Gastrocnemius medialis (tissue), 4 donors: ENCODE results near the gene SNX21. TPM values are rescaled to one million over a fixed set of nuclear protein-coding genes. Genes with fewer than 3 reads are reported as not detected.

Experiments
- ATAC-seq, 2 donors: fragments of 150-250 bp; one replicate each; pipeline ENCODE4 v1.9.1; 2016
- DNase-seq, 2 donors: peaks; one replicate each; pipeline ENCODE4 v3.0.0-alpha.2; 2019
- H3K27ac ChIP-seq, 4 donors: fragments of 200-600 bp; sonication (generic); 1 replicate in 1 of 4; 2 replicates in 3 of 4; pipeline ENCODE4 v1.5.1; 2016 to 2018; ENCODE audit warnings: mild to moderate bottlenecking in 2 of 4, moderate library complexity in 1 of 4
- H3K27me3 ChIP-seq, 3 donors: fragments of 200-600 bp; sonication (generic) in 2 of 3; 1 replicate in 1 of 3; 2 replicates in 2 of 3; pipeline versions ENCODE4 v1.5.1 to v1.6.0; 2016 to 2019; ENCODE audit warnings: mild to moderate bottlenecking in 1 of 3, moderate library complexity in 1 of 3
- H3K36me3 ChIP-seq, 2 donors: fragments of 200-600 bp; sonication (generic) in 1 of 2; one replicate each; pipeline ENCODE4 v1.5.1; 2017 to 2018
- H3K4me1 ChIP-seq, 2 donors: fragments of 200-600 bp; sonication (generic) in 1 of 2; one replicate each; pipeline ENCODE4 v1.5.1; 2016 to 2017; ENCODE audit warnings: mild to moderate bottlenecking in 2 of 2
- H3K4me3 ChIP-seq, 4 donors: fragments of 200-600 bp; sonication (generic) in 3 of 4; 1 replicate in 1 of 4; 2 replicates in 3 of 4; pipeline ENCODE4 v1.5.1; 2016 to 2019; ENCODE audit warnings: mild to moderate bottlenecking in 2 of 4
- H3K9me3 ChIP-seq, 3 donors: fragments of 200-600 bp; sonication (generic) in 2 of 3; 1 replicate in 1 of 3; 2 replicates in 2 of 3; pipeline ENCODE4 v1.5.1; 2016 to 2019
- POLR2A ChIP-seq, 2 donors: fragments of 450-650 bp; IDR thresholded peaks; one replicate each; pipeline ENCODE4 v1.6.1; 2017; ENCODE audit warnings: antibody characterized with exemption in 2 of 2, mild to moderate bottlenecking in 2 of 2, moderate library complexity in 2 of 2
- in situ Hi-C, 4 donors: fragments of 200-750 bp; cut with MboI; loops; one replicate each; pipeline versions ENCODE4 v1.15.0 to v1.8.0; 2017; ENCODE audit warnings: low sequenced_read_pairs in 4 of 4
- intact Hi-C: fragments of 100-400 bp; cut with DNase I; formaldehyde crosslinking; loops from one replicate; pipeline ENCODE4 v1.15.1; 2023; ENCODE audit warnings: low total_unique reads
- total RNA-seq, 4 donors: library from RNA; depleted of rRNA; stranded (reverse); fragments of >200 nt; gene quantifications; one replicate each; pipeline versions ENCODE4 v1.1.0 to v1.2.3, GENCODE V29; 2016
- TF ChIP-seq, protein P1 (sequence below), 5 experiments: fragments of 450-650 bp in 3 of 5; fragments of 200-600 bp in 2 of 5; sonication (generic) in 2 of 5; IDR thresholded peaks in 4 of 5; conservative IDR thresholded peaks in 1 of 5; 1 replicate in 4 of 5; 2 replicates in 1 of 5; pipeline ENCODE4 v1.5.1; 2016 to 2019; ENCODE audit warnings: antibody characterized with exemption in 5 of 5, mild to moderate bottlenecking in 3 of 5, moderate library complexity in 3 of 5

SNX21 gene
- total RNA-seq, 4 donors from 2014 or later = 35.8 to 114 (median 79.0) TPM

DNA sequence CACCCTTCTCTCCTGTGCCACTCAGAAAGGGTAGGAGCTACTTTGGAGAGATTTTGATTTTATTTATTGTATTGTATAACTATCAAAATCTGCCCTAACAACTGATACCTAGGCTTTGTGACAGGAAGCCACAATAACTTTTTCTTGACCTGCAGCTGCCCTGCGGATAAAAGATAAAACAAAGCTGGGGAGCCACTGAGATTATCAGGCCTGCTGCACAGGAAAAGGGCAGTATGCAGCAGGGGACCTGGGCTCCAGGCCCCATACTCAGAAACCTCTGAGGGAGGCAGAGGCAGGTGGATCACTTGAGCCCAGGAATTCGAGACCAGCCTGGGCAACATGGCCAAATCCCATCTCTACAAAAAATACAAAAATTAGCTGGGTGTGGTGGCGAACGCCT is 980 bp upstream of the SNX21 start:
- TF ChIP-seq POLR2A (IDR thresholded peaks at IDR 0.05) = no peak
- TF ChIP-seq, protein P1, sequence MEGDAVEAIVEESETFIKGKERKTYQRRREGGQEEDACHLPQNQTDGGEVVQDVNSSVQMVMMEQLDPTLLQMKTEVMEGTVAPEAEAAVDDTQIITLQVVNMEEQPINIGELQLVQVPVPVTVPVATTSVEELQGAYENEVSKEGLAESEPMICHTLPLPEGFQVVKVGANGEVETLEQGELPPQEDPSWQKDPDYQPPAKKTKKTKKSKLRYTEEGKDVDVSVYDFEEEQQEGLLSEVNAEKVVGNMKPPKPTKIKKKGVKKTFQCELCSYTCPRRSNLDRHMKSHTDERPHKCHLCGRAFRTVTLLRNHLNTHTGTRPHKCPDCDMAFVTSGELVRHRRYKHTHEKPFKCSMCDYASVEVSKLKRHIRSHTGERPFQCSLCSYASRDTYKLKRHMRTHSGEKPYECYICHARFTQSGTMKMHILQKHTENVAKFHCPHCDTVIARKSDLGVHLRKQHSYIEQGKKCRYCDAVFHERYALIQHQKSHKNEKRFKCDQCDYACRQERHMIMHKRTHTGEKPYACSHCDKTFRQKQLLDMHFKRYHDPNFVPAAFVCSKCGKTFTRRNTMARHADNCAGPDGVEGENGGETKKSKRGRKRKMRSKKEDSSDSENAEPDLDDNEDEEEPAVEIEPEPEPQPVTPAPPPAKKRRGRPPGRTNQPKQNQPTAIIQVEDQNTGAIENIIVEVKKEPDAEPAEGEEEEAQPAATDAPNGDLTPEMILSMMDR (IDR thresholded peaks at IDR 0.05 in 4 of 5, conservative IDR thresholded peaks at IDR 0.05 in 1 of 5) = no peak
- in situ Hi-C loops = no loop called here
- ATAC-seq (no peak), DNase-seq (no peak)
- Histone ChIP-seq H3K36me3 (peaks cover 0 to 6% of the 10 kb centered on the region in 2 donors), H3K4me3 (peak overlapping the region in 2 of 4 donors; percentile 73 to 79), H3K27ac (peak overlapping the region; percentile 95 to 97 (median 96)), H3K27me3 (no peaks in the 10 kb centered on the region), H3K9me3 (no peaks in the 10 kb centered on the region), H3K4me1 (peaks cover 49 to 66% of the 10 kb centered on the region in 2 donors)
- intact Hi-C loops = loop anchor here (2.0 kb wide), 1 partner anchor 34 kb away; no protein-coding TSS in a partner anchor

DNA sequence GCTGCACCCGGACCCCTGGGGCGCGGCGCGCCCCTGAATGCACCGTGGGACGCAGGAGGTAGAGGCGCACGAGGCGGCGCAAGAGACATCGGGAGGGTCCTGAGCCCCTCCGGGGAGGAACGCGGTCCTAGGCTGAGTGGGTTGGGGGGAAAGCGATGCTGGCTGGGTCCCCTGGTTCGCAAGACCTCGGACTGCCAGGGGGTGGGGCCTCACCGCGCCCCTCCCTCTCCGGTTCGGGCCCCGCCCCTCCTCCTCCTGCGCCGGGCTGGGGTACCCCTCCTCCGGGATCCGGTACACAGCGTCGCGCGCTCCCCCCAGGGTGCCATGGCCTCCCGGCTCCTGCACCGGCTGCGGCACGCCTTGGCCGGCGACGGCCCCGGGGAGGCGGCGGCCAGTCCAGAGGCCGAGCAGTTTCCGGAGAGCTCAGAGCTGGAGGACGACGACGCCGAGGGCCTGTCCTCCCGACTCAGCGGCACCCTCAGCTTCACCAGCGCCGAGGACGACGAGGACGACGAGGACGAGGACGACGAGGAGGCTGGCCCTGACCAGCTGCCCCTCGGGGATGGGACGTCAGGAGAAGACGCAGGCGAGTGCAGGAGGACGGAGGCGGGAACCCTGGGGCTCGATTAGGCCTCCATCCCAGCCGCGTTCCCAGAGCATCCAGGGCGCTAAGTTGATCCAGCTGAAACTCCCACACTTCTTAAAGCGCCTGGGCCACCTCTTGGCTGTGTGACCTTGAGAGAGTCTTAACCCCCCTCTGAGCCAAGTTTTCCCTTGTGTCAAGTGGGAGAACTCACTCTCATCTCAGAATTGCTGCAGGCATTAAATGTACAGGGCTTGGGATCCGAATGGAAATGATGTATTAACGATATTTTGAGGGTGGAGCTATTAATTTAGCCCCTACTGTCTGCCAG is 541 bp downstream of the SNX21 start:
- H3K27ac ChIP-seq = peak overlapping the region; percentile 95 to 97 (median 96)
- peak; percentile 70 to 81 for DNase-seq
- intact Hi-C loops = loop anchor here (2.0 kb wide), 2 partner anchors 23 to 35 kb away; partner anchors contain the start of genes ACOT8 and ZSWIM3
- peak; percentile 64 to 70 for ATAC-seq
- H3K27me3 ChIP-seq = no peaks in the 10 kb centered on the region
- H3K4me3 ChIP-seq = peak overlapping the region; percentile 73 to 80 (median 79)
- in situ Hi-C loops = no loop called here
- H3K9me3 ChIP-seq = no peaks in the 10 kb centered on the region
- peaks cover 0 to 18% of the 10 kb centered on the region in 2 donors for H3K36me3 ChIP-seq
- peaks cover 40 to 57% of the 10 kb centered on the region in 2 donors for H3K4me1 ChIP-seq
- peak; percentile 67 to 81 for TF ChIP-seq POLR2A (IDR thresholded peaks at IDR 0.05)
- TF ChIP-seq, protein P1 (IDR thresholded peaks at IDR 0.05 in 4 of 5, conservative IDR thresholded peaks at IDR 0.05 in 1 of 5) = no peak

DNA sequence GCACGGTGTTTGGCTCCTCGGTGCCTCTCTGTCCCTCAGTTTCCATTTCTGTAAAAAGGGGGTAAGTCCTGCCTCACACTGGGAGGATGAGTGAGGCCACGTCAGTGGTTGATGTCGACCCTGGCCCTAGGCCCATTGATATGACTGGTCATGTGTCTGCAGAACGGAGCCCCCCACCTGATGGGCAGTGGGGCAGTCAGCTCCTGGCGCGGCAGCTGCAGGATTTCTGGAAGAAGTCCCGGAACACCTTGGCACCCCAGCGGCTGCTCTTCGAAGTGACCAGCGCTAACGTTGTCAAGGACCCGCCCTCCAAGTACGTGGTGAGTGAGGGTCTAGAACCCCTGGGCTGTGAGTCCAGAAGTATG is 1.2 kb downstream of the SNX21 start:
- in situ Hi-C loops = no loop called here

DNA sequence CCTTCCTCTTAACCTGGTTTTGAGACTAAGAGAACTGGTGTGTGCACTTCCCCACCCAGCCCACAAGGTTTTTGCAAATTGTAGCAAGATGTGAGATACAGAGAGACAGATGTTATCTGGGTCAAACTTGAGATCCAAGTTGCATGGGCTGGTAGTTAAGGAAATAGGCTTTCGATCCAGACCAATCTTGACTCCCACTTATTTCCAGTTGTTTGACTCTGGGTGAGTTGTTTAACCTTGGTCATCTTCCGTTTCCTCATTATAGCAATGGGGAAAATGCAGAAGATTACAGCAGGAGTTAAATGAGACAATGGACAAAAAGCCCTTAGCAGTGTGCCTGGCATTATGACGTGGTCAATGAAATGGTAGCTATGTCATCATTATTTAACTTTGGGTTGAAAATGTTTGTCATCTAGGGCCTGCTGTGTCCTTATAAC is 1.7 kb downstream of the SNX21 start:
- H3K27me3 ChIP-seq = no peaks in the 10 kb centered on the region
- in situ Hi-C loops (no loop called here), intact Hi-C loops (loop anchor here (2.0 kb wide), 1 partner anchor 21 kb away; the partner anchor contains the start of genes ACOT8 and ZSWIM3)
- no peak for ATAC-seq
- no peak for DNase-seq
- peak overlapping the region; percentile 95 to 97 (median 96) for H3K27ac ChIP-seq
- H3K36me3 ChIP-seq = peaks cover 0 to 24% of the 10 kb centered on the region in 2 donors
- H3K9me3 ChIP-seq = no peaks in the 10 kb centered on the region
- peak overlapping the region; percentile 73 to 80 (median 79) for H3K4me3 ChIP-seq
- TF ChIP-seq POLR2A (IDR thresholded peaks at IDR 0.05) = no peak
- TF ChIP-seq, protein P1 (IDR thresholded peaks at IDR 0.05 in 4 of 5, conservative IDR thresholded peaks at IDR 0.05 in 1 of 5) = no peak
- H3K4me1 ChIP-seq = peaks cover 46 to 59% of the 10 kb centered on the region in 2 donors

More for the DNA sequence above, 1.2 kb downstream of the SNX21 start:
- ATAC-seq = peak in 1 of 2 donors; percentile 13
- intact Hi-C loops = loop anchor here (2.0 kb wide), 1 partner anchor 22 kb away; the partner anchor contains the start of genes ACOT8 and ZSWIM3
- Histone ChIP-seq H3K4me1 (peaks cover 43 to 57% of the 10 kb centered on the region in 2 donors), H3K27me3 (no peaks in the 10 kb centered on the region), H3K36me3 (peaks cover 0 to 23% of the 10 kb centered on the region in 2 donors), H3K27ac (peak overlapping the region; percentile 95 to 97 (median 96)), H3K9me3 (no peaks in the 10 kb centered on the region), H3K4me3 (peak overlapping the region; percentile 73 to 80 (median 79))
- TF ChIP-seq POLR2A (IDR thresholded peaks at IDR 0.05) = no peak
- TF ChIP-seq, protein P1 (IDR thresholded peaks at IDR 0.05 in 4 of 5, conservative IDR thresholded peaks at IDR 0.05 in 1 of 5) = no peak
- DNase-seq = peak in 1 of 2 donors; percentile 62
